Measurements from ENCODE around the gene VWA3B.
"Not testable (repeated sequence)": the region's sequence is repeated elsewhere in the genome, so short reads cannot be mapped to it uniquely, and the experiment has no call there.

Gene VWA3B, protein sequence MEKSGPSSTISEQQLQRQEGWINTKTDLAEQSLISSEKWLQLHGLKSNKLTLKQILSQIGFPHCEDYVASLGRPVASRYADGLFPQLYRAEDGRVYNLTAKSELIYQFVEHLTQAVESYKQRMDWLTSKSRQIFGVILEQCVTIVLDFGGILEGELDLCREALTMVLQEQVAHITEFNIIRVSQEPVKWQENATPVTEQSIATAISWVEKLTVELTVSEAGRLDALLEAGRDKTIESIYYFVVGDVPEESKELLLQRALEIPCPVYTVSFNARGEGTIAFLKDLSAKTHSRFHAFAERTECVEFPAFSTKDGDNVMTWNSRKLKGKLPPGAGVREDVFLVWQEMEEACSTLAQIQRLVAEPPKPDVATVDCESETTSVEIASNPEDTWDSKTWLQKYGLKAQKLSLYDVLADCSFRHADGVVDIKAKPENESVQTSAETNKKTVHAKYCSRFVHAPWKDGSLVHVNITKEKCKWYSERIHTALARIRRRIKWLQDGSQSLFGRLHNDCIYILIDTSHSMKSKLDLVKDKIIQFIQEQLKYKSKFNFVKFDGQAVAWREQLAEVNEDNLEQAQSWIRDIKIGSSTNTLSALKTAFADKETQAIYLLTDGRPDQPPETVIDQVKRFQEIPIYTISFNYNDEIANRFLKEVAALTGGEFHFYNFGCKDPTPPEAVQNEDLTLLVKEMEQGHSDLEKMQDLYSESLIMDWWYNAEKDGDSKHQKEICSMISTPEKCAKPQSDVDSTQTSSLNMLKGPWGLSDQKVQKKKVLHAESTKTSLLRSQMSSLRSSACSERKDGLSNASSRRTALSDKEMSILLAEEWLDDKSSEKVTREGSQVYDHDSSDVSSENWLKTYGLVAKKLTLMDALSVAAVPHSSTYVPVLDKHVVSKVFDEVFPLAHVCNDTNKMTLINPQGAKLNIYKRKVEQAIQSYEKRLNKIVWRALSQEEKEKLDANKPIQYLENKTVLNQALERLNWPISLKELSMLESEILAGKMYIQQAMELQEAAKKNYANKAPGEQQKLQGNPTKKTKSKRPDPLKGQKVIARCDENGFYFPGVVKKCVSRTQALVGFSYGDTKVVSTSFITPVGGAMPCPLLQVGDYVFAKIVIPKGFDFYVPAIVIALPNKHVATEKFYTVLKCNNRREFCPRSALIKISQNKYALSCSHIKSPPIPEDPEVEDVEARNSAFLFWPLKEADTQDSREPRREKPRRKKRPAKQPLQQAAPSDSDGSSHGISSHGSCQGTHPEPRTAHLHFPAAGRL (N-terminal part only)

DNA sequence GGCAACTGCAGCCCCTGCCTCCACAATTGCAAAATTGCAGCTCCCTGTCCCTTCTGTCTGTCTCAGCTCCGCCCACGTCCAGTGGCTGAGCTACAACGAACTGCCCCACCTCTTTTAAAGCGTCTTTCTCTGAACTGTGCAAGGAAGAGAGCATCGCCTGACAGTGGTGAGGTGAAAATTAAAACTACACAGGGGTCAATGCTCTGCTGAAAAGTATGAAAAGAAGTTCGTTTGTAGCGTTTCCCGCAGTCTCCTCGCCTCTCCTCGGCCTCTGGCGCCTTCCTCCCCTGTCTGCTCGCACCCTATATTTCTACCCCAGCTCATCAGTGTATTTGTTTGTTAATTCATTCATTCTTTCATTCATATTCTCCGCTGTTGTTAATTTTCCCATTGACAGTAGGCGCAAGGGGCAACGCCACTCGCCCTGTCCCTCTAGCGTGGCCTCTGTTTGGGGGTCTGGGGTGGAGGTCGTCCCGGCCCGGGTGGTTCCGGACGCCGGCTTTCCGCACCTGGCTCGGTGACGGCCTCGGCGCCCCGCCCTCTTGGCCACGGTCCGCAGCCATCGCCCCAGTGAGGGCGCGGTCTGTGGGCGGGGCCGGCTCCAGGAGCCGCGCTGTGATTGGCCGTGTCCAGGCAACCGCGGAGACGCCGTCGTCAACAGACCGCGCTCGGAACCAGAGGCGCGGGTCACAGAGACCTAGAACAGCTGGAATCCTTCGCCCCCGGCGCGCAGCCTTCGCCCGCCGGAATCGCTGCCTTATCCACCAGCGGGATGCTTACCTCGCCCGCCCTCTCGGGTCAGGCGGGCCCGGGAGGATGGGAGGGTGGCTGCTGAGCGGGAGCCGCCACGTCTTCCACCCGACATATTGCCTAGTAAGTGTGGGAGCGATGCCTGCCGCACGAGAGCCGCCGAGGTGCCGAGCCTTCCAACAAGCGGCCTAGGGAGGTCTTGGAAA is at the start of gene VWA3B:
TSS of gene VWA3B (plus strand) at position 677 of the 956 bp plus-strand sequence. CDS start 5,926 bp downstream, outside the sequence.
- no peak for DNase-seq (ENCODE audit: low read depth in 2 of 2, low spot score in 1 of 2)

DNA sequence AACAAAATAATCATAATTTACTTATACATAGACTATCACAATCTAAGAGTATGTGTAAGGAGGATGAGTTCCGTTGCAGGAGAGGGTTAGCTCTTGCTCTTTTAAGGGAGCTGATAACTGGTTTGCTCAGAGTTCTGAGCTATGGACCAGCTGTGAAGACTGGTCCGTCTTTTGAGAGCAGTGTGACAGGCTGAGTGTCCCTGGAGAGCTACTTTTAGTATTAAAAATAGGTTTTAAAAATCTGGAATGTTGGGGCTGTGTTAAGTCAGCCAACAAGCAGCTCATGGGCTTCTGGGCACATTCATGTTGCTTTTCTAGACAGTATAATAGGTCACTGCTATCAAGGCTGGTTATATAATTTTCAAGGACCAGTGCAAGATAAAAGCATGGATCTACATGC is 49.8 kb upstream of the VWA3B start:
- DNase-seq (ENCODE audit: low read depth in 2 of 2, low spot score in 1 of 2) = no peak

DNA sequence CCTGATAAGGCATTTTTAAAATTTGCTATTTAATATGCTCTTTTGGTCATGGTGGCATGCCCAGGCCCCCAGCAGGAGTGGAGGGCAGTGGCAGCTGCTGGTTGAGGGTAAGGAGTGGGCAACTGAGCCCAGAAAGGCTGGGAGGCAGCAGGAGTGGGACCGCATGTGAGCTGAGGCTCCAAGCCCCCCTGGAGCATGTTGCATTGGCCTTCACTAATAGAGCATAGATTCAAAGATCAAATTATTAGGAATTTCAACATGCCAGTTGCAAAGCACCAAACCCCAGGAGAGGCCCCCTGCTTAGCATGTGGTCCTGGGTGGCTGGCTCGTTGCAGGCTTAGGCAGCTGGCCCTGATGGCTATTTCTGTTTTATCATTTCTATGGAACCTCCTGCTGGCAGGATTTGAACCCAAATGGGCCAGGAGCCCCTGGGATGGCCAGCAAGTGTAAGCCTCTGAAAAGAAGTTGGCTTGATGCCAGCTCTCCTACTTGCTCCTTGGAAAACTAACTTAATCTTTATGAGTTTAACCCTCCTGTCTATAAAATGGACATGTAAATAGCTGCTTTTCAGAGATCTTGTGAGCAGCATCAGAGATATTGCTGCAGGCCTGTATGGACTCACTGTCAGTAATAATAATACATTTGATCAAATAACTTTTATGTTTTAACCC is 49.2 kb upstream of the VWA3B start:
- no peak for DNase-seq (ENCODE audit: low read depth in 2 of 2, low spot score in 1 of 2)

DNA sequence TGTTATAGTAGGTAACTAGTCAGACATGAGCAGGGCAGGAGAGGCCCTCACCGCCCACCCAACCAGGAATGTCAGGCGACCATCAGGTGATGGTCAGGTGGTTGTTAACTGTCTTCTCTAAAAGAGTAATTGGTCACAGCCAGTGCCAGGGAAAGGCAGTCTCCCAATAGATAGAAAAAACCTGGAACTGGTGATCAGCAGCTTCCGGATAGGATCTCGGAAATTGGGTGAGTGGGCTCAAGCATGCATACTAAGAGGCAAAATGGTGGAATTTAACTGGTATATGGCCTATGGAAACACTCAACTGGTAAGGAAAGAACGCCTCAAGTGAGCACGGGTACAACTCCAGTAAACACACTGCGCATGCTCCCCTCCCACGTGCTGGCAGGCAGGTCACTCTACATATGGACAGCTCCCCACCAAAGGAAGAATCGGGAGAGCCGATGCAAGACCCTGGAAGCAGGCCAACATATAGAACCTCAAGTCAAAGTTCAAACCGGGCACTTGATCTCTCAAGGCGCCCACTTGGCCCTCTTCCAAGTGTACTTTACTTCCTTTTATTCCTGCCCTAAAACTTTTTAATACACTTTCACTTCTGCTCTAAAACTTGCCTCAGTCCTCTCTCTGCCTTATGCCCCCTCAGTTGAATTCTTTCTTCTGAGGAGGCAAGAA is 47.7 kb upstream of the VWA3B start:
- DNase-seq (ENCODE audit: low read depth in 2 of 2, low spot score in 1 of 2) = no peak

DNA sequence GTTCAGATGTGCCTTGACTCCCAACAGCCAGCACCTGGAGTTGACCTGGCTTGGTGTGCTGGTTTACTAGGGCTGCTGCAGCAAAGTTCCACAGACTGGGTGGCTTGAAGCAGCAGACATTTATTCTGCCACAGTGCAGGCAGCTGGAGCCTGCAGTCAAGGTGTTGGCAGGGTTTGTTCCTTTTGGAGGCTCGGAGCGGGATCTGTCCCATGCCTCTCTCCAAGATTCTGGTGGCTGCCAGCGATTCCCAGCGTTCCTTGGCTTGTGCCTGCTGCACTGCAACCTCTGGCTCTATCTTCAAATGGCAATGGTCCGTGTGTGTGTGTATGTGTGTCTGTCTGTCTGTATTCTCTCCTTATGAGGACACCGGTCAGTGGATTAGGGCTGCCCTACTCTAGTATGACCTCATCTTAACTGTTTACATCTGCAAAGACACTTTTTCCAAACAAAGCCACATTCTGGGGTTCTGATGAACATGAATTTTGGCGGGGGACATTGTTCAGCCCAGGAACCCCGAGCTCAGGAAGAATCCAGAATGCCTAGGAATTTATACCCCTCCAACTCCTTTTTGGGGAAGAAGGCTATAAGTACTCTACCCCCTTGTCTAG is 46.5 kb upstream of the VWA3B start:
- no peak for DNase-seq (ENCODE audit: low read depth in 2 of 2, low spot score in 1 of 2)

DNA sequence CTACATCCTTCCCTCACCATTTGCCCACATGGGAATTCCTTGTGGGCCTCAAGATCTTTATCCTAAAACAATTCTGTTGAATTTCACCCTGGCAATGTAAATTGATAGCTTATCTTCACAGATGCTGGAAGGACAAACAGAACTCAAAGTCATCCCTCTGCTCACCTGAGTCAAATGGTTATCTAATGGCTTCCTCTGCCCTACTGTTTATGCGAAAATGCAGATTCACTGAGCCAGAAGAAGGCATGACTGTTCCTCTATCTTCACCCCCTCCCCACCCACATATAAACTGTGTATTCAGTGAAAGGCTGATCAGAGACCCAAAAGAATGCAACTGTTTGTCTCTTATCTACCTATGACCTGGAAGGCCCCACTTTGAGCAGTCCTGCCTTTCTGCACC is 43.9 kb upstream of the VWA3B start:
- DNase-seq (ENCODE audit: low read depth in 2 of 2, low spot score in 1 of 2) = no peak

DNA sequence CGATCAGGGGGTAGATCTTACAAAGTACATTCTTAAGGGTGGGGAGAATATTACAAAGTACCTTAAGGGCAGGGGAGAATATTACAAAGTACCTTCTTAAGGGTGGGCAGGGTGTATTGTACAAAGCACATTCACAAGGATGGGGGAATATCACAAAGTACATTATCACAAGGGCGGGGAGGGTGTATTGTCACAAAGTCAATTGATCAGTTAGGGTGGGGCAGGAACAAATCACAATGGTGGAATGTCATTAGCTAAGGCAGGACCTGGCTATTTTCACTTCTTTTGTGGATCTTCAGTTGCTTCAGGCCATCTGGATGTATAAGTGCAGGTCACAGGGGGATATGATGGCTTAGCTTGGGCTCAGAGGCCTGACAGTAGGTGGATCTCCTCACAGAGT is 42.2 kb upstream of the VWA3B start:
- DNase-seq (ENCODE audit: low read depth in 2 of 2, low spot score in 1 of 2) = not testable (repeated sequence)

DNA sequence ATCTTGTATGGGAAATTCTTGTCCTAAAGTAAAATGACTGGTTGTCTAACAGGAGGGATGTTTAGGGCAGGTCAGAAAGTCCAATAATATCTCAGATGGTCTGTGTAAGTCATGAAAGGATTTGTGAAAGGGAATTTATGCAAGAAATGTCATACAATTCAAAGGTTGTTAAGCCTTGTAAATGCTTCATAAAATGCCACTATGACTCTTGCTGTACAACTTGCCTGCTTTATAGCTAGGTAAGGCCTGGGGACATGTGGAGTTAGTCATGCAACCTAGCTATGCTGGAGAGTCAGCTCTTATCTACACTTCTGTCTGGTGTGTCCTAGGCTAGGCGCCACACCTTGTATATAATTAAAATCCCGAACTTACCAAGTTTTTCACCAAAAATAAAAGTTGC is 36.9 kb upstream of the VWA3B start:
- DNase-seq (ENCODE audit: low read depth in 2 of 2, low spot score in 1 of 2) = no peak

DNA sequence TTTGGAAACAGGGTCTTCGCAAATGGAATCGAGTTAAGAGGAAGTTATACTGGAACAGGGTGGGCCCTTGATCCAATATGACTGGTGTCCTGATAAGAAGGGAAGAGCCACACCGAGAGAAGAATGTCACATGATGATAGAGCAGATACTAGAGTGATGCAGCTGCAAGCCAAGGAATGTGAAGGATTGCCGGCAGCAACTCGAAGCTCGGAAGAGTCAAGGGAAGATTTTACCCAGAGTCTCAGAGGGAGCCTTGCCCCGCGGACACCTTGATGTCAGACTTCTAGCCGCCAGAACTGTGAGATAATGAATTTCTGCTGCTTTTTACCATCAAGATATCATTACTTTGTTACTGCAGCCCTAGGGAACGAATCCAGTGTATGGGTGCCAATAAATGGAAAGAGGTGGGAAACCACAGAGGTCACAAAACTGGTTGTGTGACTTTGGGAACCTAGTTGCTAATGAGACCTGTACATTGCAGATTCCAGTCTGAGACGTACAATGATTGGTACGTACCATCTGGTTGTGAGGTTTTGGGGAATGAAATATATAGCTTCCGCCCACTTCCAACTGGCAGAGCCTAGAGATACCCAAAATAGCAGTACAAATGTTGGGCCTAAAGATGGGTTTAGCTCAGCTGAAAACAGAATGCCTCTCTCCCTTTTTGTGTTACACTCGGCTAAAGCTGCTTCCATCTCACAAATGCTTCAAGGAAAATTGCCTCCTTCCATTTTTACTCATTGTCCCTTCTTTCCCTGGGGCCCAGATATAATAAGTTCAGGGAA is 28.6 kb upstream of the VWA3B start:
- no peak for DNase-seq (ENCODE audit: low read depth in 2 of 2, low spot score in 1 of 2)

DNA sequence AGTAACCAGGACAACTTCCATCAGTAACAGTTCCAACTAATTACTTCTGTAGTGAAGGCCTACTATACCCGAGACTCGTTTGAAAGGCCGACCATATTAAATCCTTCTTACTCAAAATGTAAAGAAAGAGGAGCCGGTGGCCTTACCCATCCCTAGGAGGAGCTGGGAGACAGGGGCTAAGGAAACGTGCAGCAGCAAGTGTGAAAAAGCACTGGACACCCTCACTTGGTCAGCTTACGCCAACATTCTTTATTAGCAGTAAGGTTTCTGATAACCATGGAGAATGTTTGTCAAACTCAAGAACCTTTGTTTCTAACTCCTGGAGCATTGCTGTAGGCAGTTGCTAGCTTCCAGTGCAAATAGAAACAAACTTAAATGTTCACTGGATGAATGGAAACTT is 26.7 kb upstream of the VWA3B start:
- no peak for DNase-seq (ENCODE audit: low read depth in 2 of 2, low spot score in 1 of 2)

DNA sequence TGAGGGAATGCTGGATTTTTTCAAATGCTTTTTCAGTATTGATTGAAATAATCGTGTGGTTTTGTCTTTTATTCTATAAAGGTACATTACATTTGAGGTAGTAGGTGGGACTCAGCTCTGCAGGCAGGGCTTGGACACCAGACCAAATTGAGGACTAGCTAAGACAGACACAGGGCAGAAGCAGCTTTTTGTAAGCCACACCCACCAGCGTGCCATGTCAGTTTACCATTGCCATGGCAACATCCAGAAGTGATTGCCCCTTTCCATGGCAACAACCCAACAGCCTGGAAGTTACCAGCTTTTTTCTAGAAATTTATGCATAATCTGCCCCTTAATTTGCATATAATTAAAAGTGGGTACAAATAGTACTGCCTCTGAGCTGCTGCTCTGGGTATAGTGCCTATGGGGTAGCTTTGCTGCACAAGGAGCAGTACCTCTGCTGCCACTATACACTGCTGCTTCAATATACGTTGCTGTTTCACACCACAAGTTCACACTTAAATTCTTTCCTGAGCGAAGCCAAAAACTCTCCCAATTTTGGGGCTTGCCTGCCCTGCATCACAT is 23.6 kb upstream of the VWA3B start:
- DNase-seq (ENCODE audit: low read depth in 2 of 2, low spot score in 1 of 2) = no peak

DNA sequence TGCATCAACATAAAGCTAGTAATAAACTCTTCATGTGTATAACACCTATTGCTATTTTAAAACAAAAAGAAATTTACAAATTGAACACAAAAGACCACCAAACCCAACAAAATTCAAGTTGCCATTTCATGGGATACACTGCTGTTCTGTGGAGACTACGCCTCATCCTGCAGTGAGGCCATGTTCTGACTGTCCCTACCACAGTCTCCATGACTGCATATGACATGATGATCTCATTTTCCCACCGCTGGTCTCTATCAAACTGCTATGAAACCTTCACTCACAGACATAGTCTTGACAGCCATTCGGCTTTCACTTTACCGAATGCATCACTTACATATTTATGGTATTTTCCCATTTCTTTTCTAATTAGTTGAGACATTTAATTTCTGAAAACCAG is 21.2 kb upstream of the VWA3B start:
- no peak for DNase-seq (ENCODE audit: low read depth in 2 of 2, low spot score in 1 of 2)

DNA sequence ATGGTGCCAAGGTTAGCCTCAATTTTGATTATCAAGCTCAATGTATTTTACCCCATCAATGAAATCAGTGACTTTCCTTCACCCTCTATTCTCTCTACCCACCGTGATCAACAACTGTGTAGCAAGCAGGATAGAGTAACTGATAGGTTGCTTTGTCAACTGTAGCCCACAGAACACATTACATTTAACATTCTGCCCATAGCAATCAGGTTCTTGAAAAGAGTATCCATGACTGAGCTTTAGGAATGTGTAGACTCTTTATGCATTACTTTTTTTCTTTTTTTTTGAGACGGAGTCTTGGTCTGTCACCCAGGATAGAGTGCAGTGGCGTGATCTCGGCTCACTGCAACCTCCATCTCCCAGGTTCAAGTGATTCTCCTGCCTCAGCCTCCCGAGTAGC is 19.8 kb upstream of the VWA3B start:
- DNase-seq (ENCODE audit: low read depth in 2 of 2, low spot score in 1 of 2) = no peak

DNA sequence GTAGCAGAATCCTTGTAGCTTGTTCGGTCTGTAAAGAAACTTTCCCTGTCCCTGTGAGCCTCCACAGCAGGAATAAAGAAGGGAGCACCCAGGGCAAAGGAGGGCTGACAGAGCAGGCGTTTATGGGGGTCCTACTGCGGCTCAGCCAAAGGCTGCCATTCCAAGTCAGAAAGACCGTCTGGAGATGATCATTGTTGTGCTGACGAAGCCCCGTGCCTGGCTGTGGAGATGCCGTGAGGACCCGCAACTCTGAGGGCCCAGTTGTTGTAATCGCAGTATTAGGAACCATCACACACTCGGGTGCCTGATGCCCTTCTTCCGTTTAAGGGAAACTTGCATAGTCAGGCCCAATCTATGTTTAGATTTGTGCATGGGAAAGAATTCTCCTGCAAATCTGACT is 16.9 kb upstream of the VWA3B start:
- no peak for DNase-seq (ENCODE audit: low read depth in 2 of 2, low spot score in 1 of 2)

DNA sequence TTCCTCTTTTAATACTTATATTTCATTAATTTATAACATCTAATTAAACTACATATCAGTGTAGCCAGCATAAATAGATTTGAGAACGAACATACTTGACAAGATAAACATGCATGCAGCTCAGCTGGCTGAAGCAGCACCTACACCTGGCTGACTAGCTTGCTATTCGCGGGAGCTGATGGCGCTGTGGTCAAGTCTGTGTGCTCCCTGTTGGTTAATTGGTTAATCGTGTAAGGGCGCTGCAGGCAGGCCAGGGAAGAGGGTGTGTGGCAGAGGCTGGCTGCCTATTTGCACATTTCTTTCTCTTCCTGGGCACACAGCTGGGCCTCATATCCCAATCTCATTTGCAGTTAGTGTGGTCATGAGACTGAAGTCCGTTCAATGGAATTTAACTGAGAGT is 14.5 kb upstream of the VWA3B start:
- DNase-seq (ENCODE audit: low read depth in 2 of 2, low spot score in 1 of 2) = no peak

DNA sequence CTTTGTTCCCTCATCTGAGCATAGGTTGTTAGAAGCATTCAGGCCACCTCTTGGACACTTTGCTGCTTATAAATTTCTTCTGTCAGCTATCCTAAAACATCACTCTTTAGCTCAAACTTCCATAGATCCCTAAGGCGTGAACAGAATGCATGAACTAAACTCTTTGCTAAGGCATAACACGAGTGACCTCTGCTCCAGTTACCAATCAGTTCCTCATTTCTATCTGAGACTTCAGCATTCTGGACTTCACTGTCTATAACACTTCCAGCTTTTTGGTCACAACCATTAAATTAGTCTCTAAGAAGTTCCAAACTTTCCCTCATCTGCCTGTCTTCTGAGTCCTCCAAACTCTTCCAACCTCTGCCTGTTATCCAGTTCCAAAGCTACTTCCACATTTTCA is 8.3 kb upstream of the VWA3B start:
- no peak for DNase-seq (ENCODE audit: low read depth in 2 of 2, low spot score in 1 of 2)

DNA sequence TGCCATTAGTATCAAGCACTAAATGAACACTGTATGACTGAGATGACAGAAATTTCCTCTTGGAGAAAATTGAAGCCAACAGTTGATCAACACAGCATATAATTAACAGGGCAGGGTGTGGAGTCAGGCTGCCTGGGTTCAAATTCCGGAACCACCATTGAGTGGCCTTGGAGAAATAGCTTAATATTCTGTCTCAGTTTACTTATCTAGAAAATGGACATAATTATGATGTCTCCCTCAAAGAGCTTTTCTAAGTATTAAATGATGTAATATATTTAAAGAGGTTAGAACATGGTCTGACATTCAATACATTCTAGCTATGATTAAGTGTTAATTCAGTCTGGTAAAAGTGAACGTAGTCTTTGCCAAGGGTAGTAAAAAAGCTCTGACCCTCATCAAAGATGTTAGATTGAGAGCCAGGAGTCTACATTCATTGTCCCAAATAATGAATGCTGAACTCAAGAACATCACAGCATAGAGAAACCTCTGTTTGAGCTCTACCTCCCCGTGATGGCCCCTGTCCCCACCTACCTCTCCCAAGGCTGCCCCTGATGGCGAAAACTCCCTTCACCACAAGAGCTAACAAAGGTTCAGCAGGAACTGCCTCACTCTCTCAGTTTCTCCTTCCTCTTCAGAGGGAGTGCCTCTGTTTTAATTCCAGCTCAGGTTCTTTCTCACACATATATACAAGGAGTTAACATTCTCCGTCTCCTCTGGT is 2.7 kb upstream of the VWA3B start:
- no peak for DNase-seq (ENCODE audit: low read depth in 2 of 2, low spot score in 1 of 2)
